HG03432 (cell line): ENCODE measurements around the gene CELSR1.

ENCODE experiments used
- ATAC-seq: cut with Tn5 transposase; IDR thresholded peaks from one replicate; pipeline ENCODE4 v1.9.1; 2021; ENCODE audit warnings: mild to moderate bottlenecking, moderate library complexity; ENCODE audit not compliant: unreplicated experiment

The CELSR1 gene

GRCh38 chr22:46462726-46463371, 74.6 kb downstream of the CELSR1 start:
- ATAC-seq = no peak

- ATAC-seq = no peak
Measured at GRCh38 chr22:46461566-46462180, 75.7 kb downstream of the CELSR1 start.

- no peak for ATAC-seq
Measured at GRCh38 chr22:46460857-46461256, 76.6 kb downstream of the CELSR1 start.

- ATAC-seq = no peak
Measured at GRCh38 chr22:46459347-46460065, 77.9 kb downstream of the CELSR1 start.

GRCh38 chr22:46458525-46458924, 78.9 kb downstream of the CELSR1 start:
- ATAC-seq = no peak

GRCh38 chr22:46457502-46458488, 79.6 kb downstream of the CELSR1 start:
- ATAC-seq = no peak

GRCh38 chr22:46456818-46457163, 80.6 kb downstream of the CELSR1 start:
- no peak for ATAC-seq

- no peak for ATAC-seq
Measured at GRCh38 chr22:46455446-46455845, 82.0 kb downstream of the CELSR1 start.

- no peak for ATAC-seq
Measured at GRCh38 chr22:46454504-46455269, 82.7 kb downstream of the CELSR1 start.

- no peak for ATAC-seq
Measured at GRCh38 chr22:46453829-46454503, 83.5 kb downstream of the CELSR1 start.

GRCh38 chr22:46453006-46453828, 84.2 kb downstream of the CELSR1 start:
- ATAC-seq = no peak

GRCh38 chr22:46452195-46453005, 85.0 kb downstream of the CELSR1 start:
- no peak for ATAC-seq

- ATAC-seq = no peak
Measured at GRCh38 chr22:46451741-46452140, 85.7 kb downstream of the CELSR1 start.

GRCh38 chr22:46450931-46451561, 86.4 kb downstream of the CELSR1 start:
- ATAC-seq = no peak

GRCh38 chr22:46449974-46450745, 87.3 kb downstream of the CELSR1 start:
- ATAC-seq = no peak

GRCh38 chr22:46449116-46449691, 88.2 kb downstream of the CELSR1 start:
- no peak for ATAC-seq
